NCI-H2196 treated with DMSO at 0.1 percent for 48 hours (cell line): Measurements from ENCODE around the gene CARD16.
"Not testable (repeated sequence)": the region's sequence is repeated elsewhere in the genome, so short reads cannot be mapped to it uniquely, and the experiment has no call there.

Experiments
- DNase-seq: peaks from one replicate; lab custom pipeline; 2025; ENCODE audit not compliant: unreplicated experiment; lab: John Stamatoyannopoulos, UW

Gene CARD16

DNA sequence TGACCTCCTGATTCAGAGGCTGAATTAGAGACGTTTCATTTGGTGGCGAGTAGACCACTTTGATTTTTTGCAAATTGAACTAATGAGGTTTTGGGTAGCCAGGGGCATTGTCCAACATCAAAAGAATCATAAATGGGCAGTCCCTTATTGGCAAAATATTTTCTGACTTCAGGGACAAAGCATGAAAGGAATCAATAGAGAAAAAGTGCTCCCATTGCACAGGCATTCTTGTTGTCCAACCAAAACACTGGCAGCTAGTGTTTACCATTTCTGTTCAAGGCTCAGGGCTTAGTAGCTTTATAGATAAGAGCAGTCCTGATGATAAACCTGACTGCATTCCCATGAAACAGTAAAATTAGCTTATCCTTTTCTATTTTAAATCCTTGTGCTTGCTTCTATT lies 6.4 kb upstream of the CARD16 start:
- DNase-seq = no peak

DNA sequence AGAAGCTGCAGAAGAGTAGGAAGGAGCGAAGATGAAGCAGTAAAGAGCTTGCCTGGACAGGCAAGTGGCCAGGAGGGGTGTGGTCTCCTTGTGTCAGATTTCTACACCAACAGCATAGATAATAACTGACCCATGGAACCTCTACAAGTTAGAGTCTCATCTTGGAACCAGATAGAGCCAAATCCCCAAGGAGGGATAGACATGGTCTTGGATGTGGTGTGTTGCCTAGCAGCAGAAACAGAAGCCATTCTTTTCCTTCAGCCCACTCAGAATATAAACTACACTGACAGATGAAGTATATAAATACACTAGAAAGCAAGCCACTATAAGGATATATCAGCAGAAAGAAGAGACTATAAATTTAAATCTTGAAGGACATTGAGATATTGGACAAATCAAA lies 4.3 kb upstream of the CARD16 start:
- no peak for DNase-seq

DNA sequence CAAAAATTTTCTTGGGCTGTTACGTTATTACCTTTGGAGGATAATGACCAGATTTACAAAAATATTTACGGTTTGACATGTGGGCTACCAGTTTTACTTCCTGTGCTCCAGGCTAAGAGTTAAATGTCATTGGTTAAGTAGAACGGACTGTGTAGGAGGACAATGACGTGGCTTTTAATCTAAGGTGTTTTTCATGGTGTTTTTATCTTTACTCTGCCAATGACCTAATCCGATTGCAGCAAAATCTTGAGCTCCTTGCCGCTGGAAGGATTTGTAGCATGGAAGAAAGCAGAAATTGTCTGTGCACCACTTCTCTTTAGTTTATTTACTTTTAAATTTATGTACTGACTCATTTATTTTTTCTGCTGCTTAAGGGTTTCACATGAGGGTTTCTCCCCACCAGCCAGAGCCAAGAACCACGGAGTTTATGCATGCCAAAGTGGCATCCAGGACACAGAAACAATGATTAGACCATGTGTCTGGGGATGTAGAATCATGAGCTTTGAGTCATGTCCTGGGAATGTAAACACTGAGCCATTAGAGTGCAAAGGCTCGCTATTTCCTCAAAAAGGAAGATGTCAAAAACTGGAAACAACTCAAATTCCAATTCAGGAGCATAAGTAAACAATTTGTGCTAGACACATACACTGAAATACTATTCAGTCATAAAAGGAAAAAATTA lies 1.9 kb upstream of the CARD16 start:
- no peak for DNase-seq

DNA sequence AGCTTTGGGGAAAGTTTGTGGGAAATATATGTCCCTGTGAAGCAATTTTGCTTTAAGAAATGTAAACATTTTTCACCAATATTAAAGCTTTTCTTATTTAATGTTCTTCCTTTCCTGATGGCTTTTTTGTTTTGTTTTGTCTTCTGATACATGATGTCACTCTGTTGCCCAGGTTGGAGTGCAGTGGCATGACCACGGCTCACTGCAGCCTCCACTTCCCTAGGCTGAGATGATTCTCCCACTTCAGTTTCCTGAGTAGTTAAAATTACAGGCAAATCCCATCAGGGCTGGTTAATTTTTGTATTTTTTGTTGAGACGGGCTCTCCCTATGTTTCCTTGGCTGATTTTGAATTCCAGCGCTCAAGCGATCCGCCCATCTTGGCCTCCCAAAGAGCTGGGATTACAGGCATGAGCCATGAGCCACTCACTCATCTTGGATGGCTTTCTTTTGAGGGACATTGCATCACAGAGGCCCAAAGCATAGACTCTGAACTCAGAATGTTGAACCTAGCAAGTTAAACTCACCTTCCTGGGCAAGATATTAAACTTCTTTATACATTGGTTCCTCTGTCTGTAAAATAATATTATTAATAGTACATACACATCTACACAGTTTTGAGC lies 651 bp upstream of the CARD16 start:
- no peak for DNase-seq

DNA sequence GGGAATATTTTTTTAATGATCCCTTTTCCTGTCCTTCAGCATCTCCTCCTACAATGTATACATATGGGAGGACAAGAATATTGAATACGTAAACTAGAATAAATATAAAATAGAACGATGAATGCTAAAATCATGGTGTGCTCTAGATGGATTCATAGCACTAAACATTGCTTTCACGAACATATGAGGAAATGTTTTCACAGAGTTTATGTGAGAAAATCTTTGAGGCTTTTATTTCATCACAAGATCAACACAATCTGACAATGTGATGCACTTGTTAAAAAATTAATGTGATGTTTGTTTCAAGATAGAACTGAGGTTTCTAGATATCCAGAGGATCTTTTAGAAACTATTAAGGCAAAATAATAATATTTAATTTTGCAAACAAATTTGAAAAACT lies 3.0 kb downstream of the CARD16 start:
- DNase-seq = no peak

DNA sequence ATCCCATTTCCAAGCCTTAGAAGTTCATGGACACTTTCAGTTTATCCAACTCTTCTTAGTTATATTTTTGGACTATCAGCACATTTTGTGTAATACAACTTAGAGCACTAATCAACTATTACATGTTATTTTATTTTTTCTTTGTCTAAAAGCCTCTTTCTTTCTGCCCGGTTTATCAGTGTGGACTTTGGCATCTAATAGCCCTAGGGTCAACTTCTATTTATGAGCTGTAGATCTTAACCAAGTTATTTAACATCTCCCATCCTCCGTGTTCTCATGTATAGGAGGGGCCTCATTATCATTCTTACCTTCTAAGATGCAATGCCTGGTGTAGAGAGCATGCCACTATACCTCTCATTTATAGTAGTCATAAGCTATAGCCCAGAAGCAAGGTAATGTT lies 4.4 kb downstream of the CARD16 start:
- DNase-seq = no peak

DNA sequence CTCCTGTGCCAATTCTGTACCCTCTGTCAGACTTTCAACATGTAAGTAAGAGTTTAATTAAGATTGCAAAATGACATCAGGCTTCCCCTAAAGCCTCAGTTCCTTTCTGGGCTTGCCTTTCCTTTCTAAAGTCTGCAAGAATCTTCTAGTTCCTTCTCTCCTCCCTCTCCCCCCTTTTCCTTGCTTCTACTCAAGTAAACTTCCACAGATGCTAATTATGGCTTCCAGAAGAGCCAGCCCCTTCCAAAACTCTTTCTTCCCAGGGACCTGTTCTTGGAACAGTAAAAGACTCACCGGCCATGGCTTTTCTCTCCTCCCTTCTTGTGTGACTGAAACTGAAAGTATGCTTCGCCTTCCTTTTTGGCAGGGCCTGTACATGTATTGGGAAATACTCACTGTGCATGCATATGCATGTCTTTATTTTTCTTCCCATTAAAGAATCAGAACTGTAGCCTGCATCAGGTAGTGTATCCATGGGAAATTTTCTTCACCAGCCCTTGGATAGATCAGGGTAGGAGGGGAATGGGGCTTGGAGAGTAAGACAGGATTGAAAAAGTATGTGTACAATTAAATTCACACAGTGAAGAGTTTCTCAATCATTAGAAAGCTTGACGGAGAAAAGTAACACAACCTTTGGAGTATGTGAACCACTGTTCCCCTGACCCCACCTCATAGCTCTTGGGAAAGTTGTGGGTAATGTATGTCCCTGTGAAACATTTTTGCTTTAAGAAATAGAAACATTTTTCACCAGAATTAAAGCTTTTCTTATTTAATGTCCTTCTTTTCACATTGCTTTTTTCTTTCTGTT lies 10.1 kb downstream of the CARD16 start, which contains the start of gene CASP1:
CASP1 (minus strand) TSS at position 332 of the 808 bp plus-strand sequence; CDS start at position 301, 31 bp downstream.
- DNase-seq = no peak

DNA sequence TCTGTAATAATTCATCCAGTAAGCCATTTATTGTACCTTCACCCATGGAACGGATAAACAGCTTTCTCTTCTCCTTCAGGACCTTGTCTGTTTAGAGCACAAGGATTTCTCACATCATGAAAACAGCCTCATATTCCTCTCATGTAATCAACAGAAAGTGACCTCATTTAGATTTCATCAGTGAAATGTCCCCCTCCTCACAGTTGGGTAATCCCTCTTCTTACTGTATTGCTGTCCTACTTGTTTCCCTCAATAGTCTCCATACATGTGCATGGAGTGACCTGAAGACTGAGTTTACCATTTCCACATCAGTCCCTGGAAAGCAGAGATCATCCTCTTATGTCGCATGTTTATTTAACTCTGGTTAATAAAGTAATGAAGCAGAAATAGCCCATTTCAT lies 10.7 kb downstream of the CARD16 start:
- DNase-seq = not testable (repeated sequence)

DNA sequence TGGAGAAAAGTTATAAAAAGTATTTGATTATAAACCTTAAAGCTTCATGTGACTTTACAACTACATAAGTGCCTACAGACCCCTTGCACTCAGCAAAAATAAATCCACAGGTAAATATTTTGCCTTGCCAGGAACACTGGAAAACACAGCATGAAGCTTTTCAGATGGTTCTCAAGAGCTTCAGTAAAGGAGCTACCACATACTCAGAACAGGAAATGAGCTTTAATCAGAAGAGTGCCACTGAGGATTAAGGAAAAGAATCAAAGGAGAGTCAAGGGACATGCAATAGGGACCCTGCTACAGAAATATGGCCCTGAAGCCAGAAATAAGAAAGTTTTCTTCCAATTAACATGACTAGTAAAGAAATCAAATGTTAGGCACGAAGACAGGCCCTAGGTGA lies 11.4 kb downstream of the CARD16 start:
- DNase-seq = no peak

DNA sequence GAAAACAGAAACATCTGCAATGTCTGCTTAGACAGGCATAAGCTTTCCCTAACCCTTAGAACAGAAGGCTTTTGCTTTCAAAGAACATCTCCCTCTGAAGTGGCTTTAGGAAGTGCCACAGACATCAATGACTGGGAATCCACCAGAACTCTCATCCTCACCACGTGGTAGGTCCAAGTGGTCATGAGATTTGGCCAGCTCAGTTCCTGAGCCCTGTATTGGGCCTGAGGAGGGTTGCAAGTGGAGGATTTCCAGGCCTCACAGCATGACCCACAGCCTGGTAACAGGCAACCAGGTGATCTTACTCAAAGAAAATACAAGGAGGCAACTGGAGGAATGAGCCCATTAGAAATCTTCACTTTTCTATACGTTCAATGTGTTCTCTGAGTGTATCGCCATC lies 11.8 kb downstream of the CARD16 start:
- DNase-seq = no peak

DNA sequence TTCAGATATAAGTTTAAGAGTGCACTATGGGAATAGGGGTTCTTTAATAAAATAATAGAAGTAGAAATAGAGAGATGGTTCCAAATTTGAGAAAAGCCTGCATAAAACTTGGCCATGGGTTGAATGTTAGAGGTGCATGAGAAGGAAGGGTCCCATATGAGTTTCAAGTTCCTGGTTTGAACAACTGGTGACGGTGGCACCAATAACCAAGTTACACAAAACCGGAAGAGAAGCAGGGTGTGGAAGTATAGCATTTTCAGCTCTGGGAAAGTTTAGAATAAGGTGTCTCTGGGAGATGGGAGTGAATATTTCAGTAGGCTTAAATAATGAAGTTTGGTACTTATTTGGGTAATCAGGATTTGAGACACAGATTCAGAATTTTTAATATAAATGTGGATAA lies 12.6 kb downstream of the CARD16 start:
- DNase-seq = no peak

DNA sequence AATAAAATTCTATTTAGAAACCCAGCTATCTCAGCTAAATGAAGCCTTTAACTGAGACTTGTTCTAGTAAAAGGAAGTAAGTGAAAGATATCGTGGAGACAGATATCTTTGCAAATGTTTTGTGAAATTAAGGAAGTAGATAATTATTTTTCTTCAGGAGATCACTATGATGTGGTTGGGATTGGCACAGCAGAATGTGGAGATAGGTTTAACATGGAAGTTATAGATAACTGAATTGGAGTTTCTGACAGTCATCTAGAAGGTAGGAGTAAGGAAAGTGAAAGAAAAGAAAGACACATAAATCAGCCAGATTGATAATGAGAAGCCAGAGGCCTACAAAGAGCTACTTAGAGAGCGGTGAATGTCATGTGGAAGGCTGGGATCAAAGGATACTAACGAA lies 17.5 kb downstream of the CARD16 start:
- no peak for DNase-seq

DNA sequence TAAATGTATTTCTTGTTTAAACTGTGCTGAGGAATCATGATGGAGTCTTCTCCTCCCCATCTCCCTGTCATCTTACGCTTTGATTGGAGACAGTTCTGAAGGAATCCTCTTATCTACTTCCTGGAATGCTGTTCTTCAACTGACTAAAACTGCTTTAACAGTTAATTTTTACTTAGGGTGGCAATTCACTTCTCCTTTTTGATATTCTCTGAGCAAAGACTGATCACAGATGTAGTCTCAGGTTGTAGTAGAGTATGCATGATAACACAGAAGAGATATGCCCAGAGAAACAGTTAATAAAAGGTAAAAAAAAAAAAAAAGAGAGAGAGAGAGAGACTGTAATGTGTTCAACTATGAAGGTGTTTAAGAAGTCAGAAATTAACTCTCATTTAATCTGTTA lies 20.7 kb downstream of the CARD16 start:
- no peak for DNase-seq

DNA sequence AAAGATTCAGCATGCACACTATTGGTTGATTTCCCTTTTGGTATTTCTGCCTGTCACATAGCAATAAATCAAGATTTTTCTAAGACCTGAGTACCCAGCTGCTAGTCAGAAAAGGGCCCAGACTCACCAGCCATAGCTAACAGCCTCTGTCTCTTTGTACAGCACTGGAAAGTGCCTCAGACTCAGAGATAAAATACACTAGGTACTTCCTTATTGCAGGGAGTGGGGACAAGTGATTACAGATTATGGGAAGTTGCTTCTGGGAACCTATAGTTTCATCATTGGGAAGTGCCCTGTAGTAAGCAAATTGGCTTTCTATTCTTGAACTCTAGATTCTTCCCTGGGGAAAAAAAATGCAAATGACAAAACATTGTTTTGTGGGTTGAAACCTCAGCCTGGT lies 22.1 kb downstream of the CARD16 start, which contains the start of gene CASP5:
CASP5 (minus strand) TSS at position 166 of the 400 bp plus-strand sequence; CDS start at position 134, 32 bp downstream.
- no peak for DNase-seq

DNA sequence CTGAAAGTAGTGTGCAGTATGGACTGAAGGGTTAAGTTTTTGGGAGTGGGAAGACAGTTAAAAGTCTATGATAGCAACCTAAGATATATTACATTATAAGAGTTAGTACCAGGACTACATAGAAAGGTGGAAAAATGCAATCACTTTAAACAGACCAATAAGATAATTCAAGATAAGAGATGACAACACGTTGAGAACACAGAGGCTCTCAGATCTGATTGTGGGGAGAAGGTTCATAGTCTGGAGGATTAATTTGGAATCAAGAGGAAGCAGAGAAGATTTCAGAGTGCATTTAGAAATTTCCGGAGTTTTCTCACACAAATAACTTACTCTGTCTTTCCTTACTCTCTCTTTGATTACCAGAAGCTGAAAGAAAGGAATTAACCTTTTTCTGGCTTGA lies 22.6 kb downstream of the CARD16 start:
- no peak for DNase-seq

DNA sequence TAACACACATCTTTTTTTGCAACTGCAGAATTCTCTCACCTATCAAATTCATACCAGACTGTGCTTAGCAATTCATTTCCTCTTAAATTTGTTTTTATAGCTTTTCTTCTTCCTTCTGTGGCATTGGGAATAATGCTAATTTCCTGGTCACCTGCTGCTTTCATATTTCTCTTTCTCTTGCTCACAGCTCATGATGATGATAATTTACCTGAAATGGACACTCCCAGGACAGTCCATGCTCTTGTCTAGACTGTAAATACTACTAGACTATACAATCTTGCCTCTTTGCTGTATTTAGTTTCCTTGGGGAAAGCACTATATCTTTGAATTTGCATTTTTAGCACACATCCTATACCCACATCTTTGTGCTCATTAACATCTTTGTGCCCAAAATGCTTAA lies 37.7 kb downstream of the CARD16 start:
- no peak for DNase-seq

DNA sequence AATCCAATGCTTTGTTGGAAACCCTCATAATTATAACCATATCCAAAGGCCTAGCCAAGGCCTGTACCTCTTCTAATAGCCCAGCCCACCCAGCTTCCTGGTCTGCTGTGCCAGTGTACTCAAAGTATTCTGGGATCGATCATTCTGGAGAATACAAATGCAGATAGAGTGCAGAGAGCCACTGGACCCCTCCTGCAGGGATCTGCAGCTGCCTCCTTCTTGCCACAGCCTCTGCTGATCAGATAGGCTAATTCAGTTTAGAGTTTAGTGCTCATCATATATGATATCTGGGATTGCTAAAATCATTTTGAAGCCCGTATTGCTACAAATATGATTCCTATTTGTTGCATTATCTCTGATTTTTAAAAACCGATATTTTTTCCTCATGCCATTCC lies 39.7 kb downstream of the CARD16 start:
- no peak for DNase-seq

DNA sequence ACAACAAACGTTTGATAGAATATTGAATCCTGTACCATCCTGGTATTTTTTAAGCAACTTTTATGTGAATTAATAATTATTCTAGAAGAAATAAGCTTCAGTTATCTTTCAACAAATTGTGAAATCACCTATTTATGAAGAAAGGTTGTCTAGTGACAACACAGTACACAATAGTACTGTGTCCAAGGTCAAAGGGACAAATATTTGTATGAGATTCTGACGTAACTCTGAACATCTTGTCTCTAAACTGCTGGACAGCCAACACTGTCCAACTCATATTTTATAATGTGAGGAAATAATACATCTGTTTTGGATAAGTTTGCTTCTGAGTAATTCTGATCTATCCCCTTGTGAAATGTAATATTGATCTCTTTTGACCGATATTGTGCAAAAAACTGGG lies 41.1 kb downstream of the CARD16 start:
- DNase-seq = no peak

DNA sequence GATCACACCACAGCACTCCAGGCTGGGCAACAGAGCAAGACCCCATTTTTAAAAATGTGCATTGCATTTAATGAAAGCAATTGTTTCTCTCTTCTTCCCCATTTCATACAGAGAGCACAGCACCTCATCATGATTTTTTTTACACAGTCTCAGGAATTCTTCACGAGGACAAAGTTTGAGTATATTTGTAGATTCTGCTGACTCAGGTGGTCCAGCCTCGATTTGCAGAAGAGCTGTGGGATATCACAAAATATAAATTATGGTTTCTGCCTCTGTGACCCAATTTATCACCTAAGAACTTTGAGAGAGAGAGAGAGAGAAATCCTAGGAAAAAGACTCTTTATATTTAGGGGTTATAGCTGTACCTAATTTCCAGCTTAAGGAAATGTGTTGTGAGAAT lies 42.0 kb downstream of the CARD16 start:
- DNase-seq = no peak

DNA sequence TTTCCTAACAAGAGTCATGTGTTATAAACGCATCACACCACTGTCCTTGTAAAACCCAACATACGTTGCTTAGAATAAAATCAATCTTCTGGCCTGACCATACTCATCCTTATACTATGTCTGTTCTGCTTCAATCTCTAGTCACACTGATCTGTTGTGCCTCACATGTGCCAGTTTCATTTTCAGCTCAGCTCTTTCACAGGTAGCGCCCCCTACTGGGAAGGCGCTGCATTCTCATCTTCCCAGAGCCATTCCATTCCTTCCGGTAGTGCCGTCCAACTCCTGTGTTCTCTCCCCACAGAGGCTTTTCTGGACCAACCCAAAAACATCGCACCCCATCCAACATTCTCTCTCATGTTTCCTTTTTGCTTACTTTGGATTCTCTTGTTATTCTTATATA lies 44.3 kb downstream of the CARD16 start:
- DNase-seq = no peak

DNA sequence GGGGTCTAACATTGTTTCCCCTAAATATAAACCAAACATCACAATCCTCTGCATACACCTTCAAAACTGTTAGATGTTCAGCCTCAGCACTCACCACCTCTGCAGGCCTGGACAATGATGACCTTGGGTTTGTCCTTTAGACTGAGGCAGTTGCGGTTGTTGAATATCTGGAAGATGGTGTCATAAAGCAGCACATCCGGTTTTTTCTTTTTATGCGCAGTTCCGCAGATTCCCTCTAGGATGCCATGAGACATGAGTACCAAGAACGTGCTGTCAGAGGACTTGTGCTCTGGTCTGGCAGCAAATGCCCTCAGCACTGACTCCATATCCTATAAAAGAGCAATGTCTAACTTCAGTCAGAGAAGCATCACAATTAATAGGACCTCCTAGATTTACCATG lies 45.0 kb downstream of the CARD16 start:
- DNase-seq = no peak

DNA sequence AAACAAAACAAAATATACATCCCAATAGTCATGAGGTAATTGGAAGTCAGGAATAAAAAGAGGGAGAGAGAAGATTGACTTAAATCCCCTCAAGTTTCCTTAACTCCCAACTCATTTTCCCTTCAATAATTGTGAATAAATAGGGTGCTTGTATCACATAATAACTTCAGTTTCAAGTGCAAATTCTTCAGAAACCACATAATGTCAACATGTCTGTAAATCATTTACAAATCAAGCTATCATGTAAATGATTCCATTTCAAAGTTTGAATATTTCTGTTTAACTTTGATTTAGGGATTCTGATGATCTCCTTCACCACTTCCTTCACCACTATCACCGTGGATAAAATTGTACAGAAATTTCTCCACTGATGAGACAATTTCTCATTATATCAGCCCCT lies 45.4 kb downstream of the CARD16 start:
- DNase-seq = no peak
